GM12873 (cell line): ENCODE measurements around the gene CDH4.

ENCODE experiments used
- CTCF ChIP-seq: IDR thresholded peaks from 2 replicates; pipeline ENCODE4 v1.5.1; 2012; ENCODE audit warnings: low read depth, mild to moderate bottlenecking, moderate library complexity, low read length, control low read depth; ENCODE audit not compliant: insufficient read depth; ENCODE audit errors: missing control alignments

CDH4 gene

GRCh38 chr20:61285152-61285645 is 33.1 kb downstream of the CDH4 start:
- no peak for TF ChIP-seq CTCF

DNA sequence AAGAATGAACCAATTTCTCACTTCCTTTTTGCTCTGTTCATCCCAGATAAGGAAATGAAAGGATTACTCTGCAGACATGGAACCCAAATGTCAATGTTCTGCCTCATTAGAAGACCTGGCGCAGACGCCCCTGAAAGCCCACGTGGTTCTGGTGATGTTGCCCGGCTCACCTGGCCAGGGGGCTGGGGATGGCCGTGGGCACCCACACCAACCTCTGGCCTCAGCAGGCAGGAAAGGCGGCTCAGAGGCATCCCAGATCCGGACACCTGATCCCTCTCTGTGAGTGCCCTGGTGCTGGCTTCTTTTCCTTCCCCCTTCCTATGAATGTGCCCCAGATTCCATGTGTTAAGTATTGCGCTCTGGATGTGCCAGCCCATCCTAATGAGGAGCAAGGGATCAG is 33.6 kb downstream of the CDH4 start:
- TF ChIP-seq CTCF = no peak

DNA sequence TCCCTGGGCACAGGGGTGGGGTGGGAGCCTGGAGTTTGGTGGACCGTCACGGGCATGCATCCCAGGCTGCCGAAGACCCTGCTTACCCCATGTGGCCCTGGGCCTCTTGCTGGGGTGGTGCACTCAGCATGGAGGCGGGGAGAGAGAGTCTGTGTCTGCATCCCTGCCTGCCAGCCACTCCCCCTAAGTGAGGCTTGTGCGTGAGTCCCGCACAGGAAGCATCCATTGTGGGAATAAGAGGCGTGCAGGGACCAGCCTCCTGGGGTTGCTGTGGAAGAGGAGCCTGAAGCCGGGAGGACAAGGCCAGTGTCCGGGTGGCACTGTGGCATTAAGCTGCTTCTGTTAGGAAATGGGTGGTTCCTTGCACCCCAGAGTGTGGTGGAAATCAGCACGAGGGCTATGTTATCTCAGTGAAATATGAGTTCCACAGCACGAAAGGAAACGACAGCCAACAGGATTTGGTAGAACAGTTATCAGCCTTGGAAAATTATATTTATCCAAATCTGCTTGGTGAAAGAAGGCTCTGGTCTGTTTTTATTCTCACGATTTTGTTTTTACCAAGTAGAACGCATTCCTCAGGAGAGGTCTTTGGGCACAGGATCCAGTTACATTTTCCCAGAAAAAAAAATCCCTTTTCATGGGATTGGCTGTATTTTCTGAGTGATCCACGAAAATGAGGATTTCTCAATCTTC is 35.7 kb downstream of the CDH4 start:
- TF ChIP-seq CTCF = no peak

GRCh38 chr20:61288331-61288784 is 36.3 kb downstream of the CDH4 start:
- no peak for TF ChIP-seq CTCF

- TF ChIP-seq CTCF = no peak
These were observed 37.1 kb downstream of the CDH4 start for GRCh38 chr20:61289166-61289565.

DNA sequence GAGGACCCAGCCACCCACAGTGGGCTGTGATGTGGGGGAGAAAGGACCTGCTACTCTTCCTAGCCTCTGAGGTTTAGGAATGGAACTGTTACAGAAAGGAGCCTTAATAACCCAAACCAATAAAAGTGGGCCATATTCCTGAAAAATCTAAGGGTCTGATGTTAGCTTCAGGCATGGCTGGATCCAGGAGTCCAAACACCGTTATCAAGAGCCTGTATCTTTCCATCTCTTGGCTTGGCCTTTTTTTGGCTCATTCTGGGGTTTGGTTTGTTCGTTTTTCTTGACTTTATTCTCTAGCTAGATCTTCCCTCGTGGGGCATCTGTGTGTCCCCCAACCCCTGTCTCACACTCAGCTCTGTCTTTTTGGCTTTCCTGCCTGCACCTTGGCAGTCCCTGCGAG is 38.7 kb downstream of the CDH4 start:
- no peak for TF ChIP-seq CTCF

DNA sequence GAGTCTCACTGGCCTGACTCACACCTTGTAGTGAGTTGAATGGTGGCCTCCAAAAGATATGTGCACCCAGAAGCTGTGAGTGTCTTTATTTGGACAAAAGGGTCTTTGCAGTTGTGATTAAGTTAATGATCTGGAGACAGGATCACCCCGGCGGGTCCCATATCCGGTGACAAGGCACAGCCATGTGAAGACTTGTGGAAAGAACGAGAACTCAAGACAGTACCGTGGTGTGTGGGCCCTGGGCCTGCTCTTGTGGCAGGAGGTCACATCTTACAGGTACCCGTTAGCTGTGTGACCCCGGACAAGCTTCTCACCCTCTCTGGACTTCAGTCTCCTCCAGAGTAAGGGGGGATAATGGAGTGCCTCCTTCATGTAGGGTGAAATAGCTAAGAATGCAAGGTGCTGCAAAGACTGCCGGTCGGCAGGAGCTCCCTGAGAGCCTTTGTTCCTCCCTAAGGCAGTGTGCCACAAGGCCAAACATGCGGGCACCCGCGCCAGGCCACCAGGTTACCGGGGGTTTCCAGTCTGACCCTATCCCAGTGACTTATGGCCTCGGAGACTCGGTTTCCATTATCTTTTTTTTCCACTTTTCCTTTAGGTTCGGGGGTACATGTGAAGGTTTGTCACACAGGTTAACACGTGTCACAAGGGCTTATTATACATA is 39.2 kb downstream of the CDH4 start:
- TF ChIP-seq CTCF = no peak
